Measurements from ENCODE around the gene ICOSLG.
"Not testable (repeated sequence)": the region's sequence is repeated elsewhere in the genome, so short reads cannot be mapped to it uniquely, and the experiment has no call there.

ICOSLG gene

DNA sequence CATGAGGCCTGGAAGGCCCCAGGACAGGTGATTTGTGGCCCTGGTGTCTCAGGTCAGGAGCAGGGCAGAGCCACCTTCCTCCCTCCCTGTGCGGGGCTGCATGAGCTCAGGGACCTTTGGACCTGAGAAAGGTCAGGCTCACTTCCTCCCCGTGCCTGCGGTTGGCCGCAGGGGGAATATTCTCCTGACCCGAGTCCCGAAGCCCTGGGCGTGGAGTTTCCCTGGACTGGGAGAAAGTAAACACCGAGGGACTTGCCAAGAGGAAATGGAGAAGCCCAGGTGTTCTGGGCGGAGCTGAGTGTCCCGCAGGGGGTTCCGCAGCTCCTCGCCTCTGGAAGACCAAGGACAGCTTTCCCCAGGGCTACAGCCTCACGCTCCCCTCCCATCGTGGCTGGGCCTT, 64.6 kb downstream of the ICOSLG start:
- DNase-seq (ENCODE audit: low read depth), result not testable (repeated sequence)

DNA sequence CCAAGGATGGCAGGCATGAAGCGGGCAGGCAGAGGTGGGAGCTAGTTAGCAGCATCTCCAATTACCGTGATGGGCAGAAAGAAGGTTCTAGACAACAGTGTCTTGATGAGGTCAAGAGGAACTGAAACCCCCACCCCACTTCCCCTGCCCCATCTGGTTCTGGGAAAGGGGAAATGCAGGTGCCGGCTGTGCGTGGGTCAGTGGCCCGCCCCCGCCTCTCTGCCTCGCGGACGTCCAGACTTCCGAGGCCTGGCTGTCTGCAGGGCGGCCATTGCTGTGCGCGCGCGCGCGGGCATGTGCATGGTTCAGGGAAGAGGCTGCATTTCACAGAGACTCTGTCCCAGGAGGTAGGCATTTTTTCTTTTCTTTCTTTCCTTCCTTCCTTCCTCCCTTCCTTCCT, 65.6 kb downstream of the ICOSLG start:
- not testable (repeated sequence) for DNase-seq (ENCODE audit: low read depth)
